GM19397 (cell line): ENCODE results near the gene SMAD6.
"Not testable (repeated sequence)": the region's sequence is repeated elsewhere in the genome, so short reads cannot be mapped to it uniquely, and the experiment has no call there.

Source experiments
- ATAC-seq: cut with Tn5 transposase; IDR thresholded peaks from one replicate; pipeline ENCODE4 v1.9.1; 2021; ENCODE audit warnings: mild to moderate bottlenecking, moderate library complexity; ENCODE audit not compliant: unreplicated experiment

SMAD6 gene

GRCh38 chr15:66819084-66819483, 117.0 kb downstream of the SMAD6 start:
- ATAC-seq = no peak

GRCh38 chr15:66820481-66821176, 118.6 kb downstream of the SMAD6 start:
- ATAC-seq = no peak

GRCh38 chr15:66821307-66821706, 119.3 kb downstream of the SMAD6 start:
- ATAC-seq = no peak

- ATAC-seq = no peak
These were observed 120.1 kb downstream of the SMAD6 start for GRCh38 chr15:66822114-66822513.

GRCh38 chr15:66822576-66822975, 120.5 kb downstream of the SMAD6 start:
- ATAC-seq = no peak

GRCh38 chr15:66823601-66824000, 121.6 kb downstream of the SMAD6 start:
- ATAC-seq = no peak

GRCh38 chr15:66824424-66824823, 122.4 kb downstream of the SMAD6 start:
- ATAC-seq = no peak

GRCh38 chr15:66825139-66825538, 123.1 kb downstream of the SMAD6 start:
- ATAC-seq = no peak

- ATAC-seq = no peak
These were observed 123.7 kb downstream of the SMAD6 start for GRCh38 chr15:66825731-66826130.

- no peak for ATAC-seq
These were observed 124.5 kb downstream of the SMAD6 start for GRCh38 chr15:66826507-66826906.

GRCh38 chr15:66827039-66827697, 125.1 kb downstream of the SMAD6 start:
- no peak for ATAC-seq

- ATAC-seq = no peak
These were observed 125.6 kb downstream of the SMAD6 start for GRCh38 chr15:66827698-66828055.

- ATAC-seq = not testable (repeated sequence)
These were observed 126.9 kb downstream of the SMAD6 start for GRCh38 chr15:66828817-66829541.

GRCh38 chr15:66829551-66830121, 127.6 kb downstream of the SMAD6 start:
- ATAC-seq = no peak

- ATAC-seq = no peak
These were observed 128.3 kb downstream of the SMAD6 start for GRCh38 chr15:66830358-66830757.

GRCh38 chr15:66830823-66831222, 128.8 kb downstream of the SMAD6 start:
- no peak for ATAC-seq

GRCh38 chr15:66831289-66831688, 129.3 kb downstream of the SMAD6 start:
- ATAC-seq = no peak

GRCh38 chr15:66831801-66832390, 129.9 kb downstream of the SMAD6 start:
- ATAC-seq = no peak
